NT2/D1 (cell line): ENCODE data around the gene EPO.
"Not testable (repeated sequence)": the region's sequence is repeated elsewhere in the genome, so short reads cannot be mapped to it uniquely, and the experiment has no call there.

Experiments used
- DNase-seq: peaks from one replicate; pipeline ENCODE4 v3.0.0-alpha.2; 2011; ENCODE audit warnings: low read depth, low spot score
- H3K27me3 ChIP-seq: 2 replicates; pipeline ENCODE4 v1.6.0; 2011; ENCODE audit warnings: mild to moderate bottlenecking; ENCODE audit not compliant: insufficient read length, insufficient read depth
- H3K36me3 ChIP-seq: 2 replicates; pipeline ENCODE4 v1.6.1; 2011; ENCODE audit warnings: mild to moderate bottlenecking, low read length, mixed read lengths; ENCODE audit not compliant: insufficient read depth, insufficient read length
- H3K4me1 ChIP-seq: 2 replicates; pipeline ENCODE4 v1.5.1; 2011; ENCODE audit not compliant: insufficient read depth, insufficient read length
- H3K4me3 ChIP-seq: 2 replicates; pipeline ENCODE4 v1.5.1; 2011; ENCODE audit warnings: low read depth; ENCODE audit not compliant: insufficient read length
- H3K9ac ChIP-seq: 2 replicates; pipeline ENCODE4 v1.6.0; 2011; ENCODE audit warnings: low read depth; ENCODE audit not compliant: insufficient read length
- H3K9me3 ChIP-seq: 2 replicates; pipeline ENCODE4 v1.5.1; 2011; ENCODE audit warnings: mild to moderate bottlenecking, low read length; ENCODE audit not compliant: insufficient read depth
- SUZ12 ChIP-seq: IDR thresholded peaks from 2 replicates; pipeline ENCODE4 v1.6.1; 2011; ENCODE audit not compliant: insufficient read length, insufficient read depth; ENCODE audit errors: extremely low read depth
- YY1 ChIP-seq: IDR thresholded peaks from 2 replicates; pipeline ENCODE4 v1.6.1; 2011; ENCODE audit not compliant: insufficient read length, insufficient read depth
- ZNF274 ChIP-seq: IDR thresholded peaks from 2 replicates; pipeline ENCODE4 v1.6.1; 2011; ENCODE audit warnings: mild to moderate bottlenecking, low read depth, low read length

Gene EPO

GRCh38 chr7:100722480-100723212 lies 2.4 kb downstream of the EPO start:
- H3K27me3 ChIP-seq, result peaks cover 41% of the 10 kb centered on the region
- H3K9me3 ChIP-seq, result no peaks in the 10 kb centered on the region; the same call in 1 of the 2 replicates
- H3K4me3 ChIP-seq, result no peak overlapping the region
- H3K36me3 ChIP-seq, result no peaks in the 10 kb centered on the region
- no peak for DNase-seq
- TF ChIP-seq YY1 (no peak), ZNF274 (no peak), SUZ12 (no peak)
- H3K4me1 ChIP-seq, result peaks cover 4% of the 10 kb centered on the region
- no peak overlapping the region for H3K9ac ChIP-seq

- H3K9me3 ChIP-seq, result no peaks in the 10 kb centered on the region
- H3K36me3 ChIP-seq, result no peaks in the 10 kb centered on the region
- H3K4me3 ChIP-seq, result no peak overlapping the region
- DNase-seq, result no peak
- TF ChIP-seq YY1 (no peak), ZNF274 (no peak), SUZ12 (no peak)
- peaks cover 4% of the 10 kb centered on the region for H3K4me1 ChIP-seq
- no peak overlapping the region for H3K9ac ChIP-seq
- H3K27me3 ChIP-seq, result peaks cover 41% of the 10 kb centered on the region
These were observed 3.5 kb downstream of the EPO start for GRCh38 chr7:100723732-100724275.

- H3K4me3 ChIP-seq, H3K36me3 ChIP-seq, H3K9ac ChIP-seq, H3K4me1 ChIP-seq, DNase-seq, H3K9me3 ChIP-seq: not testable (repeated sequence)
- peaks cover 40% of the 10 kb centered on the region for H3K27me3 ChIP-seq
These were observed 4.1 kb downstream of the EPO start for GRCh38 chr7:100724364-100724763.

- Histone ChIP-seq H3K36me3 (no peaks in the 10 kb centered on the region), H3K9ac (no peak overlapping the region), H3K4me3 (no peak overlapping the region), H3K27me3 (peaks cover 13% of the 10 kb centered on the region), H3K4me1 (no peaks in the 10 kb centered on the region), H3K9me3 (no peaks in the 10 kb centered on the region)
- DNase-seq, result no peak
- TF ChIP-seq YY1 (no peak), ZNF274 (no peak), SUZ12 (no peak)
These were observed 6.9 kb downstream of the EPO start for GRCh38 chr7:100726996-100727761.

- H3K4me3 ChIP-seq, result no peak overlapping the region
- H3K9me3 ChIP-seq, result no peaks in the 10 kb centered on the region
- H3K9ac ChIP-seq, result no peak overlapping the region
- H3K27me3 ChIP-seq, result peaks cover 2% of the 10 kb centered on the region
- no peaks in the 10 kb centered on the region for H3K36me3 ChIP-seq
- no peak for DNase-seq
- TF ChIP-seq YY1 (no peak), ZNF274 (no peak), SUZ12 (no peak)
- H3K4me1 ChIP-seq, result no peaks in the 10 kb centered on the region
These were observed 7.9 kb downstream of the EPO start for GRCh38 chr7:100728196-100728595.

- TF ChIP-seq YY1, result no peak
- TF ChIP-seq ZNF274, result no peak
- TF ChIP-seq SUZ12, result no peak
- Histone ChIP-seq H3K9ac (no peak overlapping the region), H3K4me1 (no peaks in the 10 kb centered on the region), H3K9me3 (no peaks in the 10 kb centered on the region), H3K27me3 (no peaks in the 10 kb centered on the region), H3K36me3 (no peaks in the 10 kb centered on the region), H3K4me3 (no peak overlapping the region)
- DNase-seq, result no peak
These were observed 10.0 kb downstream of the EPO start for GRCh38 chr7:100730136-100730800.

- DNase-seq, result no peak
- H3K4me3 ChIP-seq, result no peak overlapping the region
- TF ChIP-seq ZNF274 (no peak), SUZ12 (no peak), YY1 (no peak)
- H3K27me3 ChIP-seq, result no peaks in the 10 kb centered on the region
- H3K36me3 ChIP-seq, result no peaks in the 10 kb centered on the region
- H3K9ac ChIP-seq, result no peak overlapping the region
- no peaks in the 10 kb centered on the region for H3K9me3 ChIP-seq
- H3K4me1 ChIP-seq, result no peaks in the 10 kb centered on the region
These were observed 11.8 kb downstream of the EPO start for GRCh38 chr7:100731937-100732636.
